HEK293 (cell line): Measurements from ENCODE around the gene SMPD3.

ENCODE experiments used
- CTCF ChIA-PET: fragments of 350-600 bp; formaldehyde crosslinking; extraction: SDS; loops from one replicate; lab custom pipeline; 2021; ENCODE audit warnings: antibody characterized with exemption; lab: Yijun Ruan, JAX
- POLR2A ChIA-PET: fragments of 300-600 bp; formaldehyde crosslinking; extraction: SDS; loops from one replicate; lab custom pipeline; 2020; ENCODE audit warnings: antibody characterized with exemption, inconsistent platforms; lab: Yijun Ruan, JAX
- H3K27ac ChIP-seq: fragments of 200-500 bp; sonication (Bioruptor generic); 2 replicates; pipeline ENCODE4 v1.5.1; 2014; ENCODE audit warnings: low read depth, low read length, control low read depth, inconsistent platforms; ENCODE audit errors: extremely low read depth
- H3K36me3 ChIP-seq, 2 experiments: fragments of 200-500 bp in 1 of 2; sonication (Bioruptor generic) in 1 of 2; 1 replicate in 1 of 2; 2 replicates in 1 of 2; pipeline ENCODE4 v1.5.1; 2014 to 2017; ENCODE audit warnings: inconsistent platforms in 2 of 2, low read length in 2 of 2; ENCODE audit not compliant: control insufficient read depth in 2 of 2, insufficient read depth in 1 of 2
- H3K4me1 ChIP-seq: fragments of 200-500 bp; sonication (Bioruptor generic); 2 replicates; pipeline ENCODE4 v1.5.1; 2014; ENCODE audit warnings: mild to moderate bottlenecking, low read length, inconsistent platforms; ENCODE audit not compliant: control insufficient read depth, insufficient read depth
- H3K4me3 ChIP-seq: 2 replicates; pipeline ENCODE4 v1.5.1; 2011; ENCODE audit warnings: low read depth, mild to moderate bottlenecking, control low read depth, low read length, moderate library complexity
- H3K9me3 ChIP-seq: fragments of 200-500 bp; sonication (Bioruptor generic); 2 replicates; pipeline ENCODE4 v1.5.1; 2014; ENCODE audit warnings: low read depth, low read length, inconsistent platforms; ENCODE audit not compliant: control insufficient read depth, insufficient read depth
- MZF1 ChIP-seq: fragments of 450-650 bp; formaldehyde crosslinking; IDR thresholded peaks from 2 replicates; pipeline ENCODE4 v1.5.1; 2017; ENCODE audit warnings: missing biosample characterization, missing genetic modification characterization, borderline replicate concordance
- OVOL3 ChIP-seq: fragments of 450-650 bp; formaldehyde crosslinking; IDR thresholded peaks from 2 replicates; pipeline ENCODE4 v1.5.1; 2016; ENCODE audit warnings: missing biosample characterization, missing genetic modification characterization
- ZBTB48 ChIP-seq: fragments of 450-650 bp; formaldehyde crosslinking; IDR thresholded peaks from 2 replicates; pipeline ENCODE4 v1.5.1; 2016; ENCODE audit warnings: missing biosample characterization, missing genetic modification characterization
- ZFP3 ChIP-seq: fragments of 450-650 bp; formaldehyde crosslinking; IDR thresholded peaks from 2 replicates; pipeline ENCODE4 v1.5.1; 2016; ENCODE audit warnings: low read depth, missing biosample characterization, missing genetic modification characterization
- ZIC2 ChIP-seq: fragments of 450-650 bp; formaldehyde crosslinking; IDR thresholded peaks from 2 replicates; pipeline ENCODE4 v1.5.1; 2016; ENCODE audit warnings: missing biosample characterization, missing genetic modification characterization
- ZNF114 ChIP-seq: fragments of 450-650 bp; formaldehyde crosslinking; IDR thresholded peaks from 2 replicates; pipeline ENCODE4 v1.5.0; 2017; ENCODE audit warnings: missing biosample characterization, missing genetic modification characterization
- ZNF138 ChIP-seq: fragments of 450-650 bp; formaldehyde crosslinking; IDR thresholded peaks from 2 replicates; pipeline ENCODE4 v1.5.1; 2016; ENCODE audit warnings: missing biosample characterization, missing genetic modification characterization, borderline replicate concordance
- ZNF2 ChIP-seq: fragments of 450-650 bp; formaldehyde crosslinking; IDR thresholded peaks from 2 replicates; pipeline ENCODE4 v1.5.1; 2016; ENCODE audit warnings: missing biosample characterization, missing genetic modification characterization
- ZNF350 ChIP-seq: fragments of 450-650 bp; formaldehyde crosslinking; IDR thresholded peaks from 2 replicates; pipeline ENCODE4 v1.5.0; 2017; ENCODE audit warnings: missing biosample characterization, mild to moderate bottlenecking, missing genetic modification characterization
- ZNF426 ChIP-seq: fragments of 450-650 bp; formaldehyde crosslinking; IDR thresholded peaks from 2 replicates; pipeline ENCODE4 v1.5.1; 2017; ENCODE audit warnings: missing biosample characterization, missing genetic modification characterization, mild to moderate bottlenecking, inconsistent platforms, moderate library complexity
- ZNF600 ChIP-seq: fragments of 450-650 bp; formaldehyde crosslinking; IDR thresholded peaks from 2 replicates; pipeline ENCODE4 v1.5.1; 2016; ENCODE audit warnings: missing biosample characterization, missing genetic modification characterization
- ZNF610 ChIP-seq: fragments of 450-650 bp; formaldehyde crosslinking; IDR thresholded peaks from 2 replicates; pipeline ENCODE4 v1.5.1; 2016; ENCODE audit warnings: missing biosample characterization, missing genetic modification characterization, borderline replicate concordance
- ZNF654 ChIP-seq: fragments of 450-650 bp; formaldehyde crosslinking; IDR thresholded peaks from 2 replicates; pipeline ENCODE4 v1.5.1; 2016; ENCODE audit warnings: low read depth, missing biosample characterization, missing genetic modification characterization
- ZNF660 ChIP-seq: fragments of 450-650 bp; IDR thresholded peaks from 2 replicates; pipeline ENCODE4 v1.5.1; 2018; ENCODE audit warnings: missing biosample characterization, mild to moderate bottlenecking, missing genetic modification characterization
- ZNF670 ChIP-seq: fragments of 450-650 bp; formaldehyde crosslinking; IDR thresholded peaks from 2 replicates; pipeline ENCODE4 v1.5.1; 2016; ENCODE audit warnings: missing biosample characterization, missing genetic modification characterization, low read depth
- ZNF747 ChIP-seq: fragments of 450-650 bp; formaldehyde crosslinking; IDR thresholded peaks from 2 replicates; pipeline ENCODE4 v1.5.1; 2016; ENCODE audit warnings: missing biosample characterization, missing genetic modification characterization
- TF ChIP-seq, protein P1 (sequence below): fragments of 450-650 bp; formaldehyde crosslinking; IDR thresholded peaks from 2 replicates; pipeline ENCODE4 v1.5.1; 2016; ENCODE audit warnings: missing biosample characterization, missing genetic modification characterization
- TF ChIP-seq, protein P2 (sequence below): fragments of 450-650 bp; formaldehyde crosslinking; IDR thresholded peaks from 2 replicates; pipeline ENCODE4 v1.5.1; 2016; ENCODE audit warnings: missing biosample characterization, missing genetic modification characterization, borderline replicate concordance

The SMPD3 gene

DNA sequence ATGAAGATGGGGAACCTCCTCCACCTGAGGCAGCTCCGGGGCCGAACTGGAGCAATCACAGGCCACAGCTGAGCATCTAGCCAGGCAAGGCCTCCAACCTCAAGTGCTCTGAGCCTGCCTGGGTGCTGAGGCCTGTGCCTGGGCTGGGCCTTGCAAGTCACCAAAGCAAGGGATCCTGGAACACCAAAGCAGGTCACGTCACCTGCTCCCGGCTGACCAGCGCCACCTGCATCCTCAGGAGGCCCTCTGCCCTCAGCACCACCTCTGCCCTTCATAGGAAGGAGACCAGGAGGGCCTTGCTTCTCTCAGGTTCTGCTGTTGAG, 68.0 kb downstream of the SMPD3 start (continued):
- TF ChIP-seq, protein P1, sequence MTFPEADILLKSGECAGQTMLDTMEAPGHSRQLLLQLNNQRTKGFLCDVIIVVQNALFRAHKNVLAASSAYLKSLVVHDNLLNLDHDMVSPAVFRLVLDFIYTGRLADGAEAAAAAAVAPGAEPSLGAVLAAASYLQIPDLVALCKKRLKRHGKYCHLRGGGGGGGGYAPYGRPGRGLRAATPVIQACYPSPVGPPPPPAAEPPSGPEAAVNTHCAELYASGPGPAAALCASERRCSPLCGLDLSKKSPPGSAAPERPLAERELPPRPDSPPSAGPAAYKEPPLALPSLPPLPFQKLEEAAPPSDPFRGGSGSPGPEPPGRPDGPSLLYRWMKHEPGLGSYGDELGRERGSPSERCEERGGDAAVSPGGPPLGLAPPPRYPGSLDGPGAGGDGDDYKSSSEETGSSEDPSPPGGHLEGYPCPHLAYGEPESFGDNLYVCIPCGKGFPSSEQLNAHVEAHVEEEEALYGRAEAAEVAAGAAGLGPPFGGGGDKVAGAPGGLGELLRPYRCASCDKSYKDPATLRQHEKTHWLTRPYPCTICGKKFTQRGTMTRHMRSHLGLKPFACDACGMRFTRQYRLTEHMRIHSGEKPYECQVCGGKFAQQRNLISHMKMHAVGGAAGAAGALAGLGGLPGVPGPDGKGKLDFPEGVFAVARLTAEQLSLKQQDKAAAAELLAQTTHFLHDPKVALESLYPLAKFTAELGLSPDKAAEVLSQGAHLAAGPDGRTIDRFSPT (tag by site-specific recombination): no peak
- TF ChIP-seq ZNF426 (tag by site-specific recombination) (no peak), ZNF114 (tag by site-specific recombination) (no peak)

DNA sequence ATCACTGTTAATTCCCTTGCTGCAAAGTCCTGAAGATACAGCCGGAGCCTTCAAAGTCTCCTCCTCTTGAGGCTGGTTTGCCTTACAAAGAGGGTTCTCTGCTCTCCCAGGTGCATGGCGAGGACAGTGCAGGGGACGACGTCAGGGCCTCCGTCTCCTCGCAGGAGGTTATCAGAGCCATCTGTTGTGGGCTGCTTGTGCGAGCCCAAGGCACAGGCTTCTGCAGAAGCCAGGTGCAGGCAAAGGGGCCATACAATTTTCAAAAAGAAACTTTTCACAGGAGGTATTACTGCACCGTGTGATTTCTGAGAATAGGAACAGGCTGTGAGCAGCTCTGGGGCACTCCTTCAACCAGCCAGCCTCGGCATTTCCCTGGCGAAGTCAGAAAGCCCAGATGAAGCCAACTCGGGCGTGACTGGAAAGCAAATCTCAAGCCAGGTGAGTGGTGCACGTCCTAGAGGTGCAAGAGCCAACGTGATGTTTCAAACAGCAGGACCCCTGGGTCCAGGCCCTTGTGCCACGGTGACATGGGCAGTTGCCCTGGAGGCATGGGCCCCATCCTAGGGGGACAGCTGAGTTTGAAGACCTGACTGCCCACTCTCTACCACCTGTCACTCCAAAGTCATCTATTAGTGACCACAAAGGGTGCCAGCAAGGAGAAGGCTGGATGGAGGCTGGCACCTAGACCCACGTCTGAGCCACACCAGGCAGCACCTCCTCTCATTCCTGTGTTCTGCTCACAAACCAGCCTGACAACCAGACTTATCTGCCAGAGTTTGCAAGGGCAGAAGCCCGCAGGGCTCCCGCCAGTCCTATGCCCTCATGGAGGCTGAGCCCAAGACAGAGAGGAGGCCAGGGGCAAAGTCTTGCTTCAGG, 68.6 kb downstream of the SMPD3 start:
- Histone ChIP-seq H3K36me3 (no peaks in the 10 kb centered on the region), H3K9me3 (no peaks in the 10 kb centered on the region), H3K27ac (no peak overlapping the region), H3K4me3 (no peak overlapping the region), H3K4me1 (no peaks in the 10 kb centered on the region)
- ChIA-PET POLR2A (no interaction called here), CTCF (no interaction called here)
- TF ChIP-seq ZBTB48 (tag by site-specific recombination) (no peak), ZNF670 (no peak), ZNF660 (tag by site-specific recombination) (no peak), ZNF350 (no peak), ZNF610 (tag by site-specific recombination) (no peak), ZIC2 (tag by site-specific recombination) (no peak), ZNF654 (no peak), ZNF747 (tag by site-specific recombination) (no peak), ZNF138 (tag by site-specific recombination) (no peak), ZFP3 (tag by site-specific recombination) (no peak), MZF1 (no peak), OVOL3 (no peak), ZNF600 (no peak), ZNF2 (tag by site-specific recombination) (no peak)
- TF ChIP-seq, protein P2, sequence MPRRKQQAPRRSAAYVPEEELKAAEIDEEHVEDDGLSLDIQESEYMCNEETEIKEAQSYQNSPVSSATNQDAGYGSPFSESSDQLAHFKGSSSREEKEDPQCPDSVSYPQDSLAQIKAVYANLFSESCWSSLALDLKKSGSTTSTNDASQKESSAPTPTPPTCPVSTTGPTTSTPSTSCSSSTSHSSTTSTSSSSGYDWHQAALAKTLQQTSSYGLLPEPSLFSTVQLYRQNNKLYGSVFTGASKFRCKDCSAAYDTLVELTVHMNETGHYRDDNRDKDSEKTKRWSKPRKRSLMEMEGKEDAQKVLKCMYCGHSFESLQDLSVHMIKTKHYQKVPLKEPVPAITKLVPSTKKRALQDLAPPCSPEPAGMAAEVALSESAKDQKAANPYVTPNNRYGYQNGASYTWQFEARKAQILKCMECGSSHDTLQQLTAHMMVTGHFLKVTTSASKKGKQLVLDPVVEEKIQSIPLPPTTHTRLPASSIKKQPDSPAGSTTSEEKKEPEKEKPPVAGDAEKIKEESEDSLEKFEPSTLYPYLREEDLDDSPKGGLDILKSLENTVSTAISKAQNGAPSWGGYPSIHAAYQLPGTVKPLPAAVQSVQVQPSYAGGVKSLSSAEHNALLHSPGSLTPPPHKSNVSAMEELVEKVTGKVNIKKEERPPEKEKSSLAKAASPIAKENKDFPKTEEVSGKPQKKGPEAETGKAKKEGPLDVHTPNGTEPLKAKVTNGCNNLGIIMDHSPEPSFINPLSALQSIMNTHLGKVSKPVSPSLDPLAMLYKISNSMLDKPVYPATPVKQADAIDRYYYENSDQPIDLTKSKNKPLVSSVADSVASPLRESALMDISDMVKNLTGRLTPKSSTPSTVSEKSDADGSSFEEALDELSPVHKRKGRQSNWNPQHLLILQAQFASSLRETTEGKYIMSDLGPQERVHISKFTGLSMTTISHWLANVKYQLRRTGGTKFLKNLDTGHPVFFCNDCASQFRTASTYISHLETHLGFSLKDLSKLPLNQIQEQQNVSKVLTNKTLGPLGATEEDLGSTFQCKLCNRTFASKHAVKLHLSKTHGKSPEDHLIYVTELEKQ (tag by site-specific recombination): no peak
- TF ChIP-seq, all 188 proteins: peak for 0
